CD14-positive monocyte (primary cell): ENCODE results near the gene ASPHD2. TPM values are rescaled to one million over a fixed set of nuclear protein-coding genes. Genes with fewer than 3 reads are reported as not detected.
A peak's percentile ranks its signal among the peaks of the same experiment; 100 is the strongest.

Experiments
- DNase-seq, 3 donors: peaks; one replicate each; pipeline ENCODE4 v3.0.0-alpha.2; 2011 to 2022
- H2AFZ ChIP-seq: 2 replicates; pipeline ENCODE4 v1.6.0; 2012; ENCODE audit warnings: mild to moderate bottlenecking, low read depth, low read length, inconsistent platforms; ENCODE audit not compliant: insufficient read depth, poor library complexity, severe bottlenecking
- H3K27ac ChIP-seq, 2 donors: 1 replicate in 1 of 2; 2 replicates in 1 of 2; pipeline ENCODE4 v1.5.1; 2012 to 2013; ENCODE audit warnings: low read length in 2 of 2, control low read depth in 1 of 2, inconsistent platforms in 1 of 2, low read depth in 1 of 2, mild to moderate bottlenecking in 1 of 2
- H3K27me3 ChIP-seq, 2 donors: one replicate each; pipeline versions ENCODE4 v1.6.0 to v1.6.1; 2011 to 2013; ENCODE audit warnings: low read length in 2 of 2; ENCODE audit not compliant: control insufficient read depth in 2 of 2, insufficient read depth in 2 of 2
- H3K36me3 ChIP-seq, 2 donors: replicated peaks in 1 of 2; 1 replicate in 1 of 2; 2 replicates in 1 of 2; pipeline versions ENCODE4 v1.5.1 to v1.6.1; 2012 to 2013; ENCODE audit warnings: low read length in 2 of 2, control low read depth in 1 of 2, inconsistent platforms in 1 of 2, mild to moderate bottlenecking in 1 of 2; ENCODE audit not compliant: insufficient read depth in 2 of 2, control insufficient read depth in 1 of 2
- H3K4me1 ChIP-seq, 2 donors: 1 replicate in 1 of 2; 2 replicates in 1 of 2; pipeline versions ENCODE4 v1.5.1 to v1.6.1; 2012 to 2013; ENCODE audit warnings: low read length in 2 of 2, control low read depth in 1 of 2, inconsistent platforms in 1 of 2, mild to moderate bottlenecking in 1 of 2, moderate library complexity in 1 of 2; ENCODE audit not compliant: insufficient read depth in 2 of 2, control insufficient read depth in 1 of 2
- H3K4me2 ChIP-seq: replicated peaks from 2 replicates; pipeline ENCODE3; 2012; ENCODE audit warnings: low read length, moderate library complexity, mild to moderate bottlenecking; ENCODE audit not compliant: poor library complexity, severe bottlenecking; ENCODE audit errors: extremely low read depth
- H3K4me3 ChIP-seq, 3 experiments: fragments of 200-600 bp in 1 of 3; sonication (generic) in 1 of 3; replicated peaks in 1 of 3; 1 replicate in 2 of 3; 2 replicates in 1 of 3; pipeline ENCODE4 v1.5.1; 2011 to 2013; ENCODE audit warnings: low read length in 3 of 3, mild to moderate bottlenecking in 3 of 3, control low read depth in 2 of 3, low read depth in 2 of 3, inconsistent platforms in 1 of 3, moderate library complexity in 1 of 3
- H3K79me2 ChIP-seq: 2 replicates; pipeline ENCODE4 v1.6.0; 2012; ENCODE audit warnings: mild to moderate bottlenecking, control low read depth, inconsistent platforms, low read length, moderate library complexity; ENCODE audit not compliant: insufficient read depth
- H3K9ac ChIP-seq: 2 replicates; pipeline ENCODE4 v1.6.0; 2017; ENCODE audit warnings: low read length, mild to moderate bottlenecking; ENCODE audit not compliant: insufficient read depth, poor library complexity, severe bottlenecking
- H3K9me3 ChIP-seq, 2 donors: replicated peaks in 1 of 2; 1 replicate in 1 of 2; 2 replicates in 1 of 2; pipeline versions ENCODE4 v1.5.1 to v1.6.1; 2012 to 2013; ENCODE audit warnings: low read length in 2 of 2, control low read depth in 1 of 2; ENCODE audit not compliant: control insufficient read depth in 1 of 2, insufficient read depth in 1 of 2
- H4K20me1 ChIP-seq: 2 replicates; pipeline ENCODE4 v1.6.0; 2012; ENCODE audit warnings: mild to moderate bottlenecking, low read length, control low read depth, moderate library complexity; ENCODE audit not compliant: insufficient read depth
- H3K27ac Mint-ChIP-seq, 7 donors: one replicate each; pipeline ENCODE4 v1.8.0; 2020; ENCODE audit warnings: mild to moderate bottlenecking in 7 of 7, mixed read lengths in 7 of 7, moderate library complexity in 6 of 7, inconsistent platforms in 2 of 7
- H3K27me3 Mint-ChIP-seq, 3 donors: one replicate each; pipeline ENCODE4 v1.8.0; 2021 to 2022; ENCODE audit warnings: low read depth in 3 of 3, mild to moderate bottlenecking in 3 of 3, mixed read lengths in 3 of 3, moderate library complexity in 3 of 3, inconsistent platforms in 1 of 3
- H3K36me3 Mint-ChIP-seq, 2 donors: one replicate each; pipeline ENCODE4 v1.8.0; 2020; ENCODE audit warnings: mixed read lengths in 2 of 2, inconsistent platforms in 1 of 2, mild to moderate bottlenecking in 1 of 2
- H3K4me1 Mint-ChIP-seq: one replicate; pipeline ENCODE4 v1.8.0; 2020; ENCODE audit warnings: mild to moderate bottlenecking, mixed read lengths
- H3K4me3 Mint-ChIP-seq, 2 donors: one replicate each; pipeline ENCODE4 v1.8.0; 2020; ENCODE audit warnings: mild to moderate bottlenecking in 2 of 2, mixed read lengths in 2 of 2, moderate library complexity in 1 of 2
- H3K9me3 Mint-ChIP-seq, 7 donors: one replicate each; pipeline ENCODE4 v1.8.0; 2020 to 2022; ENCODE audit warnings: mixed read lengths in 7 of 7, mild to moderate bottlenecking in 6 of 7, moderate library complexity in 6 of 7, inconsistent platforms in 2 of 7
- WGBS: methylation state at CpG from one replicate; pipeline ENCODE4 v1.1.5; 2013; ENCODE audit warnings: missing lambda C conversion rate; ENCODE audit not compliant: insufficient coverage; 5-methylcytosine and 5-hydroxymethylcytosine counted together
- intact Hi-C, 2 donors: fragments of 100-400 bp; cut with micrococcal nuclease; formaldehyde crosslinking; loops; one replicate each; pipeline versions ENCODE4 v1.15.0 to v1.15.1; 2023
- polyA plus RNA-seq, 3 donors: library from polyadenylated mRNA; depleted of rRNA in 1 of 3; unstranded in 2 of 3; stranded (reverse) in 1 of 3; fragments of 300-500 nt in 2 of 3; fragments of >200 nt in 1 of 3; fragmentation: Illumina TruSeq in 2 of 3; gene quantifications; 1 replicate in 2 of 3; 2 replicates in 1 of 3; pipeline ENCODE4 v1.2.3, GENCODE V29; 2012 to 2021
- TF ChIP-seq, protein P1 (sequence below): fragments of 200-600 bp; IDR thresholded peaks from one replicate; pipeline ENCODE4 v1.8.0; 2022; ENCODE audit warnings: antibody characterized with exemption, mild to moderate bottlenecking

ASPHD2 gene
- polyA plus RNA-seq, 3 donors = 2.6 to 6.2 (median 4.1) TPM

DNA sequence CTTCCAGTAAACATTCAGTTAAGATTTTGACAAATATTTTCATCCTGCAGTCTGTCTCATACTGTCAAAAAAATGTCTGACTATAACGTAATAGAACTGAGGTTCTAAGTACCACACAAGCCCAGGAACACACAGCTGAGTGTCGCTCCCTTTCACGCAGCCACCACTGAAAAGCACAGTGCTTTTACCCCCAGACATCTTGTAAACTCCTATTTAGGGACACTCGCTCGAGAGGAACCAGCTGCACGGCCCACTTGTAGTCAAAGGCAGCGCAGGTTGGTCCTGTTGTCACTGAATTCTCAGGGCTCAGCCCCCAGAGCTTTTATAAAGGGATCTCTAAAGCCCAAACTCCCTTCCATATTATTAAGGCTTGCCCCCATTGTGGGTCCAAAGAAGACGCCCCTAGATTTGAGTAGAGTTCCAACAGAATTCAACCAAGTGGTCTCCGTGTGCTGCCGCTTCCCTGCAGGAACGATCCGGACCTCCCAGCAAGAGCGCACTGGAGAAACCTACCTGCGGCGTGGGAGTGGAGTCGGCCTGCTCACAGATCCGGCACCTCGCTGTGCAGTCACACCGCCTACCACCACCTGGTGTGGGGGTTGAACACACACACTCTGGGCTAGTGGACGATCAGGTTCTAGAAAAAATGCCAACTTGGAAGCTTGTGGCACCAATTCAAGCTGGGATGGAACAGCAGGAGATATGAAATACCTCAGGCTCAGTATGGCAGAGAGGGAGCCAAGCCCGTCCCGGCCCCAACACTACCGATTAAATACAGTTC is 23.4 kb downstream of the ASPHD2 start:
- Mint-ChIP-seq H3K36me3 (peaks cover 56 to 57% of the 10 kb centered on the region in 2 donors), H3K27ac (peak overlapping the region in 2 of 7 donors; percentile 2 to 51), H3K27me3 (peaks cover 0 to 2% (median 2%) of the 10 kb centered on the region in 3 donors), H3K4me1 (peaks cover 3% of the 10 kb centered on the region), H3K4me3 (no peak overlapping the region), H3K9me3 (peaks cover 0 to 3% (median 0%) of the 10 kb centered on the region in 7 donors)
- Histone ChIP-seq H3K4me2 (no peak overlapping the region), H3K4me3 (no peak overlapping the region), H3K79me2 (no peaks in the 10 kb centered on the region), H3K9ac (no peak overlapping the region), H3K9me3 (no peaks in the 10 kb centered on the region), H3K36me3 (peaks cover 36 to 62% of the 10 kb centered on the region in 2 donors), H3K27ac (no peak overlapping the region), H4K20me1 (no peaks in the 10 kb centered on the region), H2AFZ (no peak overlapping the region), H3K4me1 (no peaks in the 10 kb centered on the region), H3K27me3 (no peaks in the 10 kb centered on the region)
- TF ChIP-seq, protein P1, sequence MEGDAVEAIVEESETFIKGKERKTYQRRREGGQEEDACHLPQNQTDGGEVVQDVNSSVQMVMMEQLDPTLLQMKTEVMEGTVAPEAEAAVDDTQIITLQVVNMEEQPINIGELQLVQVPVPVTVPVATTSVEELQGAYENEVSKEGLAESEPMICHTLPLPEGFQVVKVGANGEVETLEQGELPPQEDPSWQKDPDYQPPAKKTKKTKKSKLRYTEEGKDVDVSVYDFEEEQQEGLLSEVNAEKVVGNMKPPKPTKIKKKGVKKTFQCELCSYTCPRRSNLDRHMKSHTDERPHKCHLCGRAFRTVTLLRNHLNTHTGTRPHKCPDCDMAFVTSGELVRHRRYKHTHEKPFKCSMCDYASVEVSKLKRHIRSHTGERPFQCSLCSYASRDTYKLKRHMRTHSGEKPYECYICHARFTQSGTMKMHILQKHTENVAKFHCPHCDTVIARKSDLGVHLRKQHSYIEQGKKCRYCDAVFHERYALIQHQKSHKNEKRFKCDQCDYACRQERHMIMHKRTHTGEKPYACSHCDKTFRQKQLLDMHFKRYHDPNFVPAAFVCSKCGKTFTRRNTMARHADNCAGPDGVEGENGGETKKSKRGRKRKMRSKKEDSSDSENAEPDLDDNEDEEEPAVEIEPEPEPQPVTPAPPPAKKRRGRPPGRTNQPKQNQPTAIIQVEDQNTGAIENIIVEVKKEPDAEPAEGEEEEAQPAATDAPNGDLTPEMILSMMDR = no peak
- intact Hi-C loops = no loop called here
- DNase-seq = no peak
- WGBS = 96% methylated on average over 17 of the region's 23 CpGs

DNA sequence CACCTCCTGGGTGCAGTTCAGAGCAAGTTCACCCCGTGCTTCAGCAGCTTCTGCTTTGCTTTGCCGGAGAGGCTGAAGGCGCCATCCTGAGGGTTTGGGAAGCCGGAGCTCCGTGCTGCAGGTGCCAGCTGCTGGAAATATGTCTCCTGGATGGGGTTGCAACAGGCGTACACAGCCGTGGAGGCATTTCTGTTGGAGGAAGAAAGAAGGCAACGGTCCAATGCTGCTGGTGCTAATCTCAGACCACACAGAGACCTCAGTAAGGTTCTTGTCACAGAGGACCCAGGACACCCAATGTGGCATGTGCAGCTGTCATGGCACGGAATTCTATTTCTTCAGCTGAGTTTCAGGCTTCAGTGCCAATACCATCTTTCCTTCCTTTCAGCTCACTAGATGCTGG is 24.2 kb downstream of the ASPHD2 start:
- Histone ChIP-seq H3K36me3 (peaks cover 44 to 70% of the 10 kb centered on the region in 2 donors), H3K4me3 (no peak overlapping the region), H3K4me2 (no peak overlapping the region), H3K4me1 (no peaks in the 10 kb centered on the region), H3K9ac (no peak overlapping the region), H3K9me3 (no peaks in the 10 kb centered on the region), H3K27me3 (no peaks in the 10 kb centered on the region), H2AFZ (no peak overlapping the region), H3K79me2 (no peaks in the 10 kb centered on the region), H3K27ac (no peak overlapping the region), H4K20me1 (no peaks in the 10 kb centered on the region)
- TF ChIP-seq, protein P1 = no peak
- Mint-ChIP-seq H3K27ac (peak overlapping the region in 1 of 7 donors; percentile 31), H3K36me3 (peaks cover 63 to 65% of the 10 kb centered on the region in 2 donors), H3K27me3 (peaks cover 0 to 2% (median 2%) of the 10 kb centered on the region in 3 donors), H3K9me3 (peaks cover 0 to 3% (median 0%) of the 10 kb centered on the region in 7 donors), H3K4me1 (no peaks in the 10 kb centered on the region), H3K4me3 (no peak overlapping the region)
- WGBS = 96% methylated on average over 8 of the region's 9 CpGs
- intact Hi-C loops = no loop called here
- DNase-seq = no peak
